LNCaP clone FGC (cell line): ENCODE measurements around the gene TEC.
"Not testable (repeated sequence)": the region's sequence is repeated elsewhere in the genome, so short reads cannot be mapped to it uniquely, and the experiment has no call there.

ENCODE experiments used
- DNase-seq: peaks from one replicate; pipeline ENCODE4 v3.0.0-alpha.2; 2011; ENCODE audit warnings: low read depth
- H3K4me3 ChIP-seq: 2 replicates; pipeline ENCODE4 v1.5.1; 2011; ENCODE audit warnings: mild to moderate bottlenecking, low read depth, low read length, control low read depth
- TF ChIP-seq, protein P1 (sequence below): IDR thresholded peaks from 2 replicates; pipeline ENCODE4 v1.5.1; 2012; ENCODE audit warnings: mild to moderate bottlenecking; ENCODE audit not compliant: control insufficient read depth, insufficient read depth; ENCODE audit errors: extremely low read depth

TEC gene

DNA sequence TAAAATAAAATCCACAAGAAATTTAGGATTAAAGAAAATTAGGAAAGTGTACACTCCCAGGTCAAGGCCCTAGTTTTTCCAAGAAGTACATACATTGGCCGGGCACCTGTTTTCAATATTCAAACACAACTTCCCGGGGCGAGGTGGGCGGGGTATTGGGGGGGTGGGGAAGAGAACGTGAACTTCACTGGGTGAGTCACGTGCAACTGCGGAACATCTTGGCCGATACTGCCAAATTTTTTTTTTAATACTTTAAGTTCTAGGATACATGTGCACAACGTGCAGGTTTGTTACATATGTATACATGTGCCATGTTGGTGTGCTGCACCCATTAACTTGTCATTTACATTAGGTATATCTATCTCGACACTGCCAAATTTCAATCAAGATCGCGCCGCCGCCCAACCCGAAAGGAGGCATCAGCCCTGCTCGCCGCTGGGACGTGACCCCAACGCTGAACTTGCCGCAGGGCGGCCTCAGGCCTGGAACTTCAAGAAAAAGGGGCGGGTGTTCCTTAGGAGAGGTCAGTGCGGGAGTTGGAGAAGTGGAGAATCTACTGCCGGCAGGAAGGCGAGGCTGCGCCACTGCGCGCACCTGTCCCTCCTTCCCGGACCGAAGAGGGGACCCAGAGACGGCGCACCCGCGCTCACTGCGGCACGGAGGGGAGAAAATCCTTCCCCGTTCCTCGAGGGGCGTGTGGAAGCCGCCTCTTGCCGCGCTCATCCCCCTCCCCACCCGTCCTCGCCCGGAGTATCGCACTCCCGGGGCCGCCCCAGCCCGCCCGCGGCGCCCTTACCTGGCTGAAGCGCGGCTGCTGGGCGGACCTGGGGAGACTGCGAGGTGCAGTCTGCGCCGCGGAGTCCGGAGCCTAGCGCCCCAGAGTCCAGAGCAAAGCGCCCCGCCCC lies at the start of gene TEC:
Gene TEC (minus strand): TSS at position 883 of the 905 bp plus-strand sequence. CDS start 41,224 bp downstream, outside the sequence.
- TF ChIP-seq, protein P1, sequence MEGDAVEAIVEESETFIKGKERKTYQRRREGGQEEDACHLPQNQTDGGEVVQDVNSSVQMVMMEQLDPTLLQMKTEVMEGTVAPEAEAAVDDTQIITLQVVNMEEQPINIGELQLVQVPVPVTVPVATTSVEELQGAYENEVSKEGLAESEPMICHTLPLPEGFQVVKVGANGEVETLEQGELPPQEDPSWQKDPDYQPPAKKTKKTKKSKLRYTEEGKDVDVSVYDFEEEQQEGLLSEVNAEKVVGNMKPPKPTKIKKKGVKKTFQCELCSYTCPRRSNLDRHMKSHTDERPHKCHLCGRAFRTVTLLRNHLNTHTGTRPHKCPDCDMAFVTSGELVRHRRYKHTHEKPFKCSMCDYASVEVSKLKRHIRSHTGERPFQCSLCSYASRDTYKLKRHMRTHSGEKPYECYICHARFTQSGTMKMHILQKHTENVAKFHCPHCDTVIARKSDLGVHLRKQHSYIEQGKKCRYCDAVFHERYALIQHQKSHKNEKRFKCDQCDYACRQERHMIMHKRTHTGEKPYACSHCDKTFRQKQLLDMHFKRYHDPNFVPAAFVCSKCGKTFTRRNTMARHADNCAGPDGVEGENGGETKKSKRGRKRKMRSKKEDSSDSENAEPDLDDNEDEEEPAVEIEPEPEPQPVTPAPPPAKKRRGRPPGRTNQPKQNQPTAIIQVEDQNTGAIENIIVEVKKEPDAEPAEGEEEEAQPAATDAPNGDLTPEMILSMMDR, result 0 out of 2 replicates have a peak, but pooled peaks have one; percentile 0
- DNase-seq, result peak; percentile 66
- H3K4me3 ChIP-seq, result peak within 1 kb of the TSS; percentile 78

DNA sequence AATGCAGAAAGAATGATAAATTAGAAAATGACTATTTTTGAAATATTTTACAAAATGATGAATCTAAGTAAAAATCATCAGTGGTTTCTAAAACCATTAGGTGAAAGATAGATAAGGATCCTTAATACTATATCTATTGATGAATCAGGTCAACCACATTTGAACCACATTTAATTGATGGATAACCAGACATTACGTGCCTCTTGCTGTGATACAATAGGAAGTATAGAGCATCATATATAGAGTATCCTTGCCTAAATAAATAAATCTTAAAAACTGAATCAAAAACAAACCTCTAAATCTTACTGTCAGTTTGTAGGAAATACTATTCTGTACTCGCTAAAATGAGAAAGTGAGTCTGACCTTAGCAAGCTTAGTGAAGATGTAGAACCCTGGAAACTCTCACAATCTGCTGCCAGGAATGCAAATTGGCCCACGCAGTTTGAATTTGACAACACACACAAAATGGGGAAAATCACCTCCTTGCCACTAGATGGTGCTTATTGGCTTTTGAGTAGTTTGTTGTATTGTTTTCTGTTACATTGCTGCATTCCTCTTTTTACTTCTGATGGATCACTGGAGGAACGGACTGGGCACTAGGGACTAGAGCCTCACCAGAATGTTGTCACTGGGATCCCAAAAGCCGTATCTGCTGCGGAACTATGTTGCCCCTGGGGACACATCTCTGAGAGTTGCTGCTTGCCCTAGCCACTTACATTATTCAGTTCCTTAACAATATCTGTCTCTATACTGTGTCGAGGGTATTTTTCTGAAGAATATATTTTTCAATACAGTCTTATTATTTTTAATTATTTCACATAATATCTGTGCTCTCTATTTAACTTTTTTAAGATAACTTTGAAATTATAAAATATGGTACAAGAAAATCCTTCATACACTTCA lies 46.3 kb upstream of the TEC start:
- no peak overlapping the region for H3K4me3 ChIP-seq
- TF ChIP-seq, protein P1, result peak; percentile 86
- peak; percentile 41 for DNase-seq

DNA sequence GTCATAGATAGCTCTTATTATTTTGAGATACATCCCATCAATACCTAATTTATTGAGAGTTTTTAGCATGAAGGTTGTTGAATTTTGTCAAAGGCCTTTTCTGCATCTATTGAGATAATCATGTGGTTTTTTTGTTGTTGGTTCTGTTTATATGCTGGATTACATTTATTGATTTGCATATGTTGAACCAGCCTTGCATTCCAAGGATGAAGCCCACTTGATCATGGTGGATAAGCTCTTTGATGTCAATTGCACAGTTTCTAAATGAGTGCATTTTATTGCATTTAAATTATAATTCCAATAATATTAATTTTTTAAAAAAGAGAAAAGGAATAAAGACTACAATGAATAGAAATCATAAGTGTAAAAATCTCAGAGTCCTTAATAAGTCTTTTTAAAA lies 45.1 kb upstream of the TEC start:
- DNase-seq, H3K4me3 ChIP-seq: not testable (repeated sequence)

DNA sequence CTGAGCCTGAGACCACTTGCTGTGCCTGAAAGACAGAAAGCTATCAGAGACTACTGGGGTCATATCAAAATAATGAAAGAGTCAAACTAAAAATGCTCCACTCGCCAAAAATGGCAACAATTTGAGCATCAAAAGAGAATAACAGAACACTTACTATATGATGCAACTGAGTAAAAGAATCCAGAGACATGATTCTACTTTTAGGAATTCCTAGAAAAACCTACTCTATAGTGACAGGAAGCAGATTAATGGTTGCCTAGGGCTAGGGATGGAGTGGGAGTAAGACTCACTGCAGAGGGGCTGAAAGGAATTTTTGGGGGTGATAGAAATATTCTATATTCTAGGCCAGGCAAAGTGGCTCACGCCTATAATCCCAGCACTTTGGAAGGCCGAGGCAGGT lies 42.3 kb upstream of the TEC start:
- H3K4me3 ChIP-seq, result no peak overlapping the region
- DNase-seq, result no peak
- TF ChIP-seq, protein P1, result no peak

DNA sequence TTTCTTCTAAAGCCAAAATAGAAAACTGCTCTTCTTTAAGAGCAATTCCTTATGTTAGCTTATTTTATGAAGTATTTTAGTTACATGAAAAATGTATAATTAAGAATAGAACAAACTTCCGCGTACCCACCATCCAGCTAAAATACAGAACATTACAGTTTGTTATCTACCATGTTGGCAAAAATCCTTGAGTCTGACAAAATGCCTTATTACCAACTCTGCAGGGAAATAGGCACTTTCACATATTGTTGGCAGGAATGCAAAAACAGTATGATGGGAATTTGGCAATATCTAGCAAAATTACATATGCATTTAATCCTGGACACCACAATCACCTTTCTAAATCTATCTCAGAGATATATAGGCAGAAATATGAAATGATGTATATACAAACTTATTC lies 39.3 kb upstream of the TEC start:
- TF ChIP-seq, protein P1, result no peak
- H3K4me3 ChIP-seq, result no peak overlapping the region
- no peak for DNase-seq

DNA sequence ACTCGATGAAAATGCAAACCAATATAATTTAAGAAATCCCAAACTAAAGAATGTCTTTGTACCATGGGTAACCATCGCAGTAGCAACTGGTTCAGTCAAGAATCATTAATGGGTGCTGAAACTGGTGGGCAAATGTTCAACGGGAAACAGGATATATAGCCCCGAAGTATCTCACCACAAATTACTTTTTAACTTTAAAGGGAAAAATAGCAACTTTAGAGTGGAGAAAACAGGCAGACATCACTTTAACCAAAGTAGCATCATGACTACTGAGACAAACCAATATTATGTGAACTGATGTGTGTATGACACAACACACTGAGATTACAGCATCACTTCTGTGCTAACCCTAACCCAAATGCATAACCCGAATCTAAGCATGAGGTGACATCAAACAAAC lies 37.9 kb upstream of the TEC start:
- no peak for DNase-seq
- TF ChIP-seq, protein P1, result no peak
- H3K4me3 ChIP-seq, result no peak overlapping the region

DNA sequence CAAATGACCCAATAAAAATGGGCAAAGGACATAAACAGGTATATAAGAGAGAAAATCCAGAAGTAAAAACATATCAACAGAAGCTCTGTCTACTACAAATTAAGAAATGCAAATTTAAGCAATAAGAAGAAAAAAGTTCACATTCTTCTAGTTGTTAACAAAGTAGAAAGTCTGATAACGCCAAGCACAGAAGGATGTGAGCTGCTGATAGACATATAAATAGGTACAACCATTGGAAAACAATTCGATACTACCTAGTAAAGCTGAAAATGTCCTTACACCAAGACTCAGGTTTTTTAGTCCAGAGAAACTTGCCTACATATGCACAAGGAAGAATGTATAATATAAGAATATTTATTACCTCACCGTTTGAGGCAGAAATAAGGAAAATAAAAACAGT lies 35.9 kb upstream of the TEC start:
- DNase-seq, result no peak
- TF ChIP-seq, protein P1, result no peak
- no peak overlapping the region for H3K4me3 ChIP-seq
